GM12892 (cell line): ENCODE data around the gene STAT5A.
"Not testable (repeated sequence)": the region's sequence is repeated elsewhere in the genome, so short reads cannot be mapped to it uniquely, and the experiment has no call there.

Experiments used
- POLR2A ChIP-seq: IDR thresholded peaks from 2 replicates; pipeline ENCODE4 v1.6.1; 2011; ENCODE audit warnings: low read depth, low read length, control low read depth
- POLR2AphosphoS5 ChIP-seq: IDR thresholded peaks from 2 replicates; pipeline ENCODE4 v1.6.1; 2011; ENCODE audit warnings: low read depth, low read length, control low read depth
- TAF1 ChIP-seq: IDR thresholded peaks from 2 replicates; pipeline ENCODE4 v1.6.1; 2011; ENCODE audit warnings: low read depth, mild to moderate bottlenecking, control low read depth, low read length, borderline replicate concordance

- not testable (repeated sequence) for TF ChIP-seq POLR2A, POLR2AphosphoS5, TAF1
Measured at GRCh38 chr17:42299361-42299760, 11.1 kb downstream of the STAT5A start.
